ENCODE measurements around the gene HOXB7.

HOXB7 gene

DNA sequence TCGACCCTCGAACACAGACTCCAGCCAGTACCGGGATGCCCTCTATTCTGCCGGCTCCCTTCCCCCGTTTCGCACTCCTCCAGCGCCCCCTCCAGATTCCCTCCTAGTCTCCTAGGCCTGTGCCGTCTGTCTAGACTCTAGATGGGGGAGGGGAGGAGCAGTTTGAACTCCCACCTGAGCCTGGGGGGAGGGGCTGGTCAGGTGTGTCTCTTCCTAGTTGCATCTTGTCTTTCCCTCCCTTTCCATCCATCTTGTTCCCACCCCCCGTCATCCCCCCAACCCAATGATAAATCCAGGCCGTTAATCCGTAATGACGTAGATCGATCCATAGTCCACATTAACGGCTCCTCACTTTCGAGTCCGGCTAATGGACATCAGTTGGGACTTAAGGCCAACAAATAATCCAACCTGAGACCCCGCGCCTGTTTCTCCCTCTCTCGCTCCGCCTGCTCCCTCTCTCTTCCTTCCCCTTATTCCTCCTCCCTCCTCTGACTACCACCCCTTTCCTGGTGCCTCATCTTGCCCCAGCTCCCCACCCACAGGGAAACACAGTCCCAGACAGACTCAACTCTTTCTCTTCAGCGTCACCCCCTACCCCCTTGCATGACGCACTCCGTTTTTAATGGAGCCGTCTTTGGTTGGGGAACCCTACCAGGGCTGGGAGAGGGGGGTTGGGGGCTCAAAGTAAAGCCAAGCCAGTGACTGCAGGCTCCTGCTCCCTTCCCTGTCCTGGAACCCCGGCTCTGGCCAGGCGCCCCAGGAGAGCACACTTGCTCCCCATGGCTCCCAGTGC, 13.9 kb downstream of the HOXB7 start:
- peak overlapping the region; percentile 77 for H3K27ac Mint-ChIP-seq
- H3K4me1 Mint-ChIP-seq: peaks cover 48% of the 10 kb centered on the region
- peak overlapping the region; percentile 93 for H3K4me3 Mint-ChIP-seq
- H3K9me3 Mint-ChIP-seq: no peaks in the 10 kb centered on the region
- H3K36me3 Mint-ChIP-seq: peaks cover 2% of the 10 kb centered on the region
- peaks cover 80% of the 10 kb centered on the region for H3K27me3 Mint-ChIP-seq

DNA sequence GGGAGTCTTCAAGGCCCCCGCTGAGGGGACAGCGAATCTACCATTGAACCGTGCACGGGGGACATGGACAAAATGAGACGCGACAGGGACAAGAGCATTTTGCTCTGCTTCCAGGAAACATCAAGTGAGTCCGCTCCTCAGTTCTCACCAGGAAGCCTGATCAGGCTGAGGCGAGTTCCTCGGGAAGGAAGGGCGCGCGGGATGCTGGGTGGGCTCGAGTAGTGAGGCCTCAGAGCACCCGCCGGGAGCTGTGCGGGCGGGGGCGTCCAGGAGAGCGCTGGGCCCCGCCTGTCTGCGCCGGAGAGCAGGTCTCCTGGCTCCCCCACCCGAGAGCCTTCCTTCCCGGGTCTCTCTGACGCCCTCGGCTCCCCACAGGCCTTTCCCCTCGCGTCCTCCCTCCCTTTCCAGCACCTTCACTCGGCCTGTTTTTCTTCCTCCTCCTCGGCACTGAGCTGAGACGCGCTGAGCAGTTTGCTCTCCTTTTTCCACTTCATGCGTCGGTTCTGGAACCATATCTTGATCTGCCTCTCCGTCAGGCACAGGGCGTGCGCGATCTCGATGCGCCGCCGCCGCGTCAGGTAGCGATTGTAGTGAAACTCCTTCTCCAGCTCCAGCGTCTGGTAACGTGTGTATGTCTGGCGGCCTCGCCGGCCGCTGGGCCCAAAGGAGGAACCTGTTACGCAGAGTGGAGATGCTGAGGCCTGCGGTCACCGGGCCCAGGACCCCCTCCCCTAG, 14.7 kb downstream of the HOXB7 start:
- Mint-ChIP-seq H3K27ac (peak overlapping the region; percentile 77), H3K27me3 (peaks cover 80% of the 10 kb centered on the region), H3K36me3 (peaks cover 2% of the 10 kb centered on the region), H3K4me1 (peaks cover 48% of the 10 kb centered on the region), H3K4me3 (peak overlapping the region; percentile 93), H3K9me3 (no peaks in the 10 kb centered on the region)

- peak overlapping the region; percentile 73 for H3K4me3 Mint-ChIP-seq
- H3K27ac Mint-ChIP-seq: peak overlapping the region; percentile 76
- peaks cover 48% of the 10 kb centered on the region for H3K4me1 Mint-ChIP-seq
- H3K9me3 Mint-ChIP-seq: no peaks in the 10 kb centered on the region
- peaks cover 2% of the 10 kb centered on the region for H3K36me3 Mint-ChIP-seq
- peaks cover 77% of the 10 kb centered on the region for H3K27me3 Mint-ChIP-seq
Observed at GRCh38 chr17:48595278-48595999, 15.4 kb downstream of the HOXB7 start.

- no peaks in the 10 kb centered on the region for H3K9me3 Mint-ChIP-seq
- H3K4me1 Mint-ChIP-seq: peaks cover 50% of the 10 kb centered on the region
- H3K27ac Mint-ChIP-seq: peak overlapping the region; percentile 11
- H3K4me3 Mint-ChIP-seq: no peak overlapping the region
- H3K27me3 Mint-ChIP-seq: peaks cover 75% of the 10 kb centered on the region
- peaks cover 2% of the 10 kb centered on the region for H3K36me3 Mint-ChIP-seq
Observed at GRCh38 chr17:48594538-48595277, 16.1 kb downstream of the HOXB7 start.

DNA sequence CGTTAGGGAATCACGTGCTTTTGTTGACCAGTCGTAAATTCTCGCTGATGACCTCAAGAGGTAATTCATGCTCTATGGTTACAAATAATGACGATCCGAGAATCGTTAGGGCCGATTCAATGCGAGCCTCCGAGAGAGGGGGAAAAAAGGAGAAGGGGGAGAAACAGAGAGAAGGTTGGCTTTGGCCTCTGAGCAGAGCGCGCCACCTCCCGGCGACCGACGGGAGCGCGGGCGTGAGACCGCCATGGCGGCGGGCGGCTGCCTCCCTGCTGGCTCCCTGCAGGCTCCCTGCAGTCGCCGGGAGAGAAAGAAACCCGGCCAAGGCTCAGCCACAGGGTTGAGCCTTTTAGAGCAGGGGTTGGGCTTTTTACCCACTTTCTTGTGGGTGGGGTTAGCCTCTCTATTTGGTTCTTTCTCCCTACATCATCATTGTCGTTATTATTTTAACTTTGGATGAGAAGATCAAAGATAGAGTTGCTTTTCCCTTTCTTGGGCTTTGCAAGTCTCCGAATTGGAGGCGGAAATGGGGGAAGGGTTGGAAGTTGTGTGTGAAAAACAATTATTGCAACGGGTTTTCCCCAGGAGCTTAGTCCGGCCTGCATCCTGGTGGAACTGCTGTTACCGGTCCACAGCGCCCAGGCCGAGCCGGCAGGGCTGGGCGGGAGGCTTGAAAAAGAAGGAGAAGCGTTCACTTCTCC, 16.8 kb downstream of the HOXB7 start:
- Mint-ChIP-seq H3K27me3 (peaks cover 73% of the 10 kb centered on the region), H3K4me3 (peak overlapping the region; percentile 84), H3K4me1 (peaks cover 53% of the 10 kb centered on the region), H3K27ac (peak overlapping the region; percentile 11), H3K9me3 (no peaks in the 10 kb centered on the region), H3K36me3 (peaks cover 2% of the 10 kb centered on the region)

DNA sequence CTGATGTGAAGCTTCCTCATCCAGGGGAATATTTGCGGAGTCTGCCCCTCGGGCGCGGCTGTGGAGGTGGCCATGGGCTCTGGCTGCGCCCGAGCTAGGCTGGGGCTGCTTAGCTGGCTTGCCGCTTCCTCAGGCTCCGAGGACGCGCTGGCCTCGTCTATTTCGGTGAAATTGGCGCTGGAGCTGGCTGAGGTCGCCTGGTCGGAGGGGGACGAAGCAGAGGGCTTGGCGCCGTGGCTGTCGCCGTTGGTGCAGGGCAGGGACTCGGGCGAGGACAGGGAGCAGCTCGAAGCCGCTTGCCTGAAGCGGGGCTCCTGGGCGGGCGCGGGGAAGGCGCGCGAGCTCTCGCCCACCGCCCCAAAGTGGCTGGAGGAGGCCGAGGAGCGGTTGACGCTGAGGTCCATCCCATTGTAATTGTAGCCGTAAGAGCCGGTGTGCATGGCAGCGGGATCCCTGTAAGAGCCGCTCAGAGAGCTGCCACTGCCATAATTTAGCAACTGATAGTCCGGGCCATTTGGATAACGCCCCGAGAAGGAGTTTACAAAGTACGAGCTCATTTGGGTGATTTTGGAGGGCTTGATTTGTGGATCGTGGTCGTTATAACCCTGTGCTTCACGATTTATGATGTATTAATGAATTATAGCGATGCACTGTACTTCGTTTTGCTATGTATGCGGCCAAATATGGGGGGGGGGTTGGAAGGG, 17.5 kb downstream of the HOXB7 start, which contains the start of gene HOXB5:
Gene HOXB5, minus strand, starts transcription at position 654 of the 704 bp plus-strand sequence. Its CDS starts 97 bp downstream, at position 557.
- no peaks in the 10 kb centered on the region for H3K9me3 Mint-ChIP-seq
- peak within 1 kb of the TSS; percentile 62 for H3K27ac Mint-ChIP-seq
- peaks cover 70% of the 10 kb centered on the region for H3K27me3 Mint-ChIP-seq
- H3K36me3 Mint-ChIP-seq: peaks cover 2% of the 10 kb centered on the region
- peaks cover 47% of the 10 kb centered on the region for H3K4me1 Mint-ChIP-seq
- peak within 1 kb of the TSS; percentile 84 for H3K4me3 Mint-ChIP-seq

GRCh38 chr17:48592577-48592976, 18.2 kb downstream of the HOXB7 start:
- no peaks in the 10 kb centered on the region for H3K9me3 Mint-ChIP-seq
- peak overlapping the region; percentile 84 for H3K4me3 Mint-ChIP-seq
- peaks cover 2% of the 10 kb centered on the region for H3K36me3 Mint-ChIP-seq
- peak overlapping the region; percentile 62 for H3K27ac Mint-ChIP-seq
- H3K27me3 Mint-ChIP-seq: peaks cover 71% of the 10 kb centered on the region
- peaks cover 40% of the 10 kb centered on the region for H3K4me1 Mint-ChIP-seq

DNA sequence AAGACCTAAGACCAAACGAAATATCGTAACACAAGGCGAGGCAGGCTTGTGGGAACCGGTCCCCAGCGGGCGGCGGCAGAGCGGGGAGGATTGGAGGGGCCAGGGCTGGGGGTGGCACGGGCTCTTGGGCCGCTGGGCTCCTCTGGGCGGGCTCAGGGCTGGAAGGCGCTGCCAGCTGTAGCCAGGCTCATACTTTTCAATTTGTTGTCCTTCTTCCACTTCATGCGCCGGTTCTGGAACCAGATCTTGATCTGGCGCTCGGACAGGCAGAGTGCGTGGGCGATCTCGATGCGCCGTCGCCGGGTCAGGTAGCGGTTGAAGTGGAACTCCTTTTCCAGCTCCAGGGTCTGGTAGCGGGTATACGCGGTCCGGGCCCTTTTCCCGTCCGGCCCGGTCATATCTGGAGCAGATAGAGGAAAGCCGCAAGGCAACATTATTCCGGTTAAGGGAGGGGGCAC, 18.7 kb downstream of the HOXB7 start:
- no peak overlapping the region for H3K27ac Mint-ChIP-seq
- peaks cover 72% of the 10 kb centered on the region for H3K27me3 Mint-ChIP-seq
- peaks cover 35% of the 10 kb centered on the region for H3K4me1 Mint-ChIP-seq
- H3K36me3 Mint-ChIP-seq: peaks cover 2% of the 10 kb centered on the region
- H3K4me3 Mint-ChIP-seq: no peak overlapping the region
- no peaks in the 10 kb centered on the region for H3K9me3 Mint-ChIP-seq

DNA sequence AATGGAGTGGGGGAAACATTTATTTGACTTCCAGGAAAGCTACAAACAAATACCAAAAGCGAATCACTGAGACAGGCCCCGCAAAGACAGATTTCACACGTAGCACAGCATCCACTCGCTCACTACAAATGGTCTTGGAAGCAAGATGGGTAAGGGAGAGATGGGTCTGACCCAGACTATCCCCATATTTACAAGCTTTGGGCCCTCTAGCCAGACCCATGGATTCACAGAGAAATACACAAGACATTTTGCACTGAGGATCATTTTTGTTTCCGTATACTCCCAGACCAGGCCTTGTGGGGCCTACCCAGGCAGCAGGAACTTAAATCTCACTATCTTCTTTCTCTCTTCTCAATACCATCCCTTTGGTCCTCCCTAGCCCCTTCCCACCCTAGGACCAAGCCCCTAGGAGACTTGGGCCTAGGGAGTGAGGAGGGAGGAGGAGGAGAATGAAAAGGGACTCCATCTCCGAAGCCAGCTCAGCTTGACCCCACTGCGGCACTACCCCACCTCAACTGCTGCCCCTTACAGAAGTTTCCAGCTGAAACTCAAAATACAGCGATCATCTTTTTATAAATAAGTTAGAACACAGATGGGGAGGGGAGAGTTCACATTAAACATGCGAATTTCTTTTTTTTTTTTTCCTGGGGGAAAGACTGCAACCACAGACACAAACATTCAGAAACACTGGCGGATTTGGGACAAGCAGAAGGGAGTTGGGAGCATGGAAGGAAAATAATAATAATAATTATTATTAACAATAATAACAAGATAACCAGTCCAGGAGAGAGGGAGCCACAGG, 19.4 kb downstream of the HOXB7 start:
- Mint-ChIP-seq H3K9me3 (no peaks in the 10 kb centered on the region), H3K27ac (no peak overlapping the region), H3K4me3 (no peak overlapping the region), H3K4me1 (peaks cover 31% of the 10 kb centered on the region), H3K36me3 (peaks cover 2% of the 10 kb centered on the region), H3K27me3 (peaks cover 71% of the 10 kb centered on the region)

DNA sequence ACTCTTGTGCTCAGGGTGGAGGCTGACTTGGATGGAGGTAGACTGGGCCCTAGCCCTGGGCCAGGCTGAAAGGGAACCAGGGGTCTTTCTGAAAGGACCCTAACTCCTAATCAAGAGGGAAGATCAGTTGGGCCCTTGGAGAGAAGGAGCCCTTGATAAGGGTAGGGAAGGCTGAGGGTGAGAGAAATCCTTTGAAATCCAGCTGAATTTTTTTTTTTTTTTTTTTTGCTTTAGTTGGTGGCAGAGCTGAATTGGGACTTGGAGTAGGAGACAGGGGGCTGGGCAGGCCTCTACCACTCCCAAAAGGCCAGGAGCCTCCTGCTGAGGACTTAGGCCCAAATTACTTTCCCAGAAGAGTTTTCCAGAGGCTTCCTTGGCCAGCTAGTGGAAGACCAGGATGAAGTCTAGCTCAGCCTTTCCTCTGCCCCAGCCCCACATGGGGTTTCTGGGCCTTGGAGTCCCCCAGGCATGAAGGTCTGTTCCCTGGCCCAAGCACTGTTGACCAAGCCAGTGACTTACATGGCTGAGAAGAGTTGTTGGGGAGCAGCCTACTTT, 20.1 kb downstream of the HOXB7 start:
- H3K27me3 Mint-ChIP-seq: peaks cover 72% of the 10 kb centered on the region
- no peak overlapping the region for H3K27ac Mint-ChIP-seq
- H3K36me3 Mint-ChIP-seq: no peaks in the 10 kb centered on the region
- peaks cover 32% of the 10 kb centered on the region for H3K4me1 Mint-ChIP-seq
- H3K4me3 Mint-ChIP-seq: no peak overlapping the region
- no peaks in the 10 kb centered on the region for H3K9me3 Mint-ChIP-seq

DNA sequence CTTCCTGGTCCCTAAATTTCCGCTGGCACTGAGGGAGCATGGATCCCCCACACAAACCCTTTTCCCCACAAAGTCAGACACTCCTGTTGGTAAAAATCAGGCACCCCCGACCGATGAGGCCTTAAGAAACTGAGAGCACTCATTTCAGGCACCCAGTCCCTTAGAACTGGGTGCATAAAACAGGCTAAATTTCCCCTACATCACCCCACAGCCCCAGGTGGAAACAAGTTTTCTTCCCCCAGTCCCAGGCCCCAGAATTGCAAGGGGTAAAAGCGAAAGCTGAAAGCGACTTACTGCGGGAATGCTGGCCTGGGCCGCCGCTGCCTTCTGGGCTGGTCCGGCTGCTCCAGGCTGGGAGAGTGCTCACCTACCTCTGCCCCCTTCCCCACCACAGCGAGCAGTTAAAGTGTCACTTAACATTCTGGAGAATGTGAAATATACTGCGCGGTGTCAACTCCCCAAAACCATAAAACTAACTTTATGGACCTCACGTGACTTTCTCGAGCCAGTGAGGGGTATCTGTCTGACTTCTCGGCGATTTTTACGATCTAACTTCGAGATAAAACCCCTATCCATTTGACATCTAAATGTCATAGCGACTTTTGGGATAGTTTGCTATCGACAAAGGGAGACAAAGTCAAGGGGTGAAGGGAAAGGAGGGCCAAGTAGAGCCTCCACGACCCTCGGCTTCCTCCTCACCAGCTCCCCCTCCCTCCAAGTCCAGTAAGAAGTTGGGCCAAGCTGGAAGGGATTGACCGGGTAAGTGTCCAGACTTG, 20.8 kb downstream of the HOXB7 start, which contains the start of gene HOXB3:
Gene HOXB3, minus strand, starts transcription at position 411 of the 776 bp plus-strand sequence. CDS start 37,767 bp downstream, outside the sequence.
- Mint-ChIP-seq H3K27ac (no peak within 1 kb of the TSS), H3K36me3 (no peaks in the 10 kb centered on the region), H3K9me3 (no peaks in the 10 kb centered on the region), H3K4me1 (peaks cover 35% of the 10 kb centered on the region), H3K27me3 (peaks cover 70% of the 10 kb centered on the region), H3K4me3 (no peak within 1 kb of the TSS)

DNA sequence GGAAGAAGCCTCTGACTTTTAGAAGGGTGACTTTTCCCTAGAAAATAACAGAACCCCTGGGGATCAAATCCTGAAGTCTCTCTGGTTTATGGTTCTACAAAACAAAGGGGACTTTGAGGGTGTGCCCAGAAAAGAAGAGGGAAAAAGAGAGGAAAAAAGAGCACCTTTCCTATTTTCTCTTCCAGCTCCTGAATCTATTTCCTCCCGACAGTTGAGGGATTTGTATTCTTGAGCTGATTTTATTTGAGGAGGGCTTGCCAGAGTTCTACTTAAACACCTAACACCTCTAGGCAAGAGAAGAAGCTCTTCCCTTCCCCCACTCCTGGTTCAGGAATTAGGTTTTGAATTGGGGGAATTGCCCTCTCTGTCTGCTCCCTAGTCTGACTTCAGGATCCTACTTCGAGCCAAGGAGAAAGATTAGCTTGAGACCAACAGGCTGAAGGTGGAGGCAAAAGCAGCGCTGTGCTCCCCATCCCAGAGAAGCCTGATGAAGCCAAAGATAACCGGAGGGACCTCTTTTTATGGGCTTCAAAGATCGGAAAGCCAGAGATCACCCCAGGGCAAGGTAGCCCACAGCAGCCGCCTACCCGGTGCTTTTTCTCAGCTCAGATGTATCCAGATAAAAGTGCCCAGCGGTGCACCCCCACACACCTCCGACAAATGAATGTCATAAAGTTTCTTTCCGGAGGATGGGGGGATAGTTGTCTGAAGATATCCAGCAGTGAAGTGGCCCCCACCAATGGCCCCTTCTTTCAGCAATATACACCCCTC, 21.6 kb downstream of the HOXB7 start:
- H3K9me3 Mint-ChIP-seq: no peaks in the 10 kb centered on the region
- H3K4me1 Mint-ChIP-seq: peaks cover 37% of the 10 kb centered on the region
- peaks cover 69% of the 10 kb centered on the region for H3K27me3 Mint-ChIP-seq
- H3K27ac Mint-ChIP-seq: no peak overlapping the region
- H3K4me3 Mint-ChIP-seq: no peak overlapping the region
- no peaks in the 10 kb centered on the region for H3K36me3 Mint-ChIP-seq

All from activated naive CD4-positive, alpha-beta T cell treated with anti-CD3 and anti-CD28 coated beads, Interleukin-2, amount 50 U/mL, for 24 hours (primary cell).